Left ventricle myocardium inferior (tissue), 1 donor: ENCODE data around the gene TMEM9. TPM values are rescaled to one million over a fixed set of nuclear protein-coding genes. Genes with fewer than 3 reads are reported as not detected.

Experiments used
- DNase-seq: peaks from one replicate; pipeline ENCODE4 v3.0.0-alpha.2; 2020
- H3K27ac ChIP-seq: fragments of 200-600 bp; replicated peaks from 2 replicates; pipeline ENCODE4 v1.8.0; 2021
- H3K27me3 ChIP-seq: fragments of 200-600 bp; 2 replicates; pipeline ENCODE4 v1.8.0; 2021; ENCODE audit warnings: low read depth
- H3K36me3 ChIP-seq: fragments of 200-600 bp; 2 replicates; pipeline ENCODE4 v1.8.0; 2021
- H3K4me1 ChIP-seq: fragments of 200-600 bp; 2 replicates; pipeline ENCODE4 v1.8.0; 2021
- H3K4me3 ChIP-seq: fragments of 200-600 bp; 2 replicates; pipeline ENCODE4 v1.8.0; 2021; ENCODE audit warnings: mild to moderate bottlenecking, moderate library complexity
- H3K9me3 ChIP-seq: fragments of 200-600 bp; replicated peaks from 2 replicates; pipeline ENCODE4 v1.8.0; 2021
- CTCF ChIP-seq: fragments of 200-600 bp; IDR thresholded peaks from 2 replicates; pipeline ENCODE4 v1.8.0; 2021; ENCODE audit warnings: antibody characterized with exemption, mild to moderate bottlenecking, borderline replicate concordance
- intact Hi-C: fragments of 100-400 bp; cut with micrococcal nuclease; formaldehyde crosslinking; loops from one replicate; pipeline ENCODE4 v1.11.0; 2022
- total RNA-seq: library from RNA; stranded (reverse); fragmentation: NEBNext Ultra II Directional; extraction: Animal tissue kit (Norgen Biotek cat#: 25700); gene quantifications from one replicate; pipeline ENCODE4 v1.2.1, GENCODE V29; 2021
- donor health status: DM: no; HTN: yes; CAD: no; lungs with severe emphysema.

Gene TMEM9
- total RNA-seq, 1 donor from 2014 or later = 25.3 TPM

- Histone ChIP-seq H3K27me3 (peaks cover 70% of the 10 kb centered on the region), H3K27ac (no peak overlapping the region), H3K4me1 (peaks cover 9% of the 10 kb centered on the region), H3K36me3 (no peaks in the 10 kb centered on the region), H3K9me3 (no peaks in the 10 kb centered on the region), H3K4me3 (no peak overlapping the region)
- DNase-seq = no peak
- intact Hi-C loops = loop anchor here (10.0 kb wide), 1 partner anchor 136 kb away; no protein-coding TSS in a partner anchor
- no peak for TF ChIP-seq CTCF
Measured at GRCh38 chr1:201111156-201111555, 43.1 kb downstream of the TMEM9 start.

- no peaks in the 10 kb centered on the region for H3K36me3 ChIP-seq
- DNase-seq = no peak
- no peak overlapping the region for H3K4me3 ChIP-seq
- intact Hi-C loops = loop anchor here (10.0 kb wide), 1 partner anchor 136 kb away; no protein-coding TSS in a partner anchor
- no peaks in the 10 kb centered on the region for H3K9me3 ChIP-seq
- H3K4me1 ChIP-seq = peaks cover 9% of the 10 kb centered on the region
- peaks cover 64% of the 10 kb centered on the region for H3K27me3 ChIP-seq
- no peak overlapping the region for H3K27ac ChIP-seq
- TF ChIP-seq CTCF = no peak
Measured at GRCh38 chr1:201110616-201111015, 43.7 kb downstream of the TMEM9 start.

- peaks cover 9% of the 10 kb centered on the region for H3K4me1 ChIP-seq
- H3K9me3 ChIP-seq = no peaks in the 10 kb centered on the region
- no peak for DNase-seq
- intact Hi-C loops = loop anchor here (10.0 kb wide), 1 partner anchor 135 kb away; no protein-coding TSS in a partner anchor
- TF ChIP-seq CTCF = no peak
- H3K27ac ChIP-seq = no peak overlapping the region
- no peak overlapping the region for H3K4me3 ChIP-seq
- peaks cover 60% of the 10 kb centered on the region for H3K27me3 ChIP-seq
- no peaks in the 10 kb centered on the region for H3K36me3 ChIP-seq
Measured at GRCh38 chr1:201110138-201110537, 44.1 kb downstream of the TMEM9 start.

- Histone ChIP-seq H3K27ac (no peak overlapping the region), H3K4me1 (peaks cover 9% of the 10 kb centered on the region), H3K27me3 (peaks cover 55% of the 10 kb centered on the region), H3K4me3 (no peak overlapping the region), H3K9me3 (no peaks in the 10 kb centered on the region), H3K36me3 (no peaks in the 10 kb centered on the region)
- intact Hi-C loops = loop anchor here (10.0 kb wide), 1 partner anchor 135 kb away; no protein-coding TSS in a partner anchor
- DNase-seq = no peak
- no peak for TF ChIP-seq CTCF
Measured at GRCh38 chr1:201109651-201110050, 44.6 kb downstream of the TMEM9 start.

- TF ChIP-seq CTCF = no peak
- no peak overlapping the region for H3K27ac ChIP-seq
- H3K4me1 ChIP-seq = no peaks in the 10 kb centered on the region
- DNase-seq = no peak
- intact Hi-C loops = no loop called here
- no peaks in the 10 kb centered on the region for H3K36me3 ChIP-seq
- no peak overlapping the region for H3K4me3 ChIP-seq
- peaks cover 44% of the 10 kb centered on the region for H3K27me3 ChIP-seq
- no peaks in the 10 kb centered on the region for H3K9me3 ChIP-seq
Measured at GRCh38 chr1:201108614-201109013, 45.7 kb downstream of the TMEM9 start.
